COLO668 (cell line): ENCODE data around the gene DCDC2C.
A peak's percentile ranks its signal among the peaks of the same experiment; 100 is the strongest.

ENCODE experiments used
- DNase-seq: peaks from one replicate; lab custom pipeline; 2025; ENCODE audit not compliant: unreplicated experiment; lab: John Stamatoyannopoulos, UW

Gene DCDC2C

GRCh38 chr2:3742743-3743508, 39.6 kb downstream of the DCDC2C start:
- no peak for DNase-seq

GRCh38 chr2:3743951-3744555, 40.7 kb downstream of the DCDC2C start:
- DNase-seq = no peak

- peak; percentile 5 for DNase-seq
These were observed 42.5 kb downstream of the DCDC2C start for GRCh38 chr2:3745920-3746319.

GRCh38 chr2:3747032-3747654, 43.8 kb downstream of the DCDC2C start:
- DNase-seq = no peak

- no peak for DNase-seq
These were observed 44.5 kb downstream of the DCDC2C start for GRCh38 chr2:3747826-3748225.

- DNase-seq = no peak
These were observed 45.8 kb downstream of the DCDC2C start for GRCh38 chr2:3749201-3749600.

- DNase-seq = no peak
These were observed 47.9 kb downstream of the DCDC2C start for GRCh38 chr2:3751251-3751650.

- no peak for DNase-seq
These were observed 48.4 kb downstream of the DCDC2C start for GRCh38 chr2:3751806-3752205.

- DNase-seq = no peak
These were observed 49.0 kb downstream of the DCDC2C start for GRCh38 chr2:3752376-3752775.

- no peak for DNase-seq
These were observed 50.2 kb downstream of the DCDC2C start for GRCh38 chr2:3753561-3753960.

- DNase-seq = no peak
These were observed 50.9 kb downstream of the DCDC2C start for GRCh38 chr2:3754280-3754679.

- DNase-seq = no peak
These were observed 51.4 kb downstream of the DCDC2C start for GRCh38 chr2:3754795-3755194.

- DNase-seq = no peak
These were observed 51.9 kb downstream of the DCDC2C start for GRCh38 chr2:3755277-3755676.

- DNase-seq = peak; percentile 77
These were observed 52.9 kb downstream of the DCDC2C start for GRCh38 chr2:3756306-3756705.

- no peak for DNase-seq
These were observed 55.5 kb downstream of the DCDC2C start for GRCh38 chr2:3758906-3759305.

GRCh38 chr2:3759331-3759730, 56.0 kb downstream of the DCDC2C start:
- no peak for DNase-seq

- no peak for DNase-seq
These were observed 56.4 kb downstream of the DCDC2C start for GRCh38 chr2:3759761-3760160.

- no peak for DNase-seq
These were observed 57.9 kb downstream of the DCDC2C start for GRCh38 chr2:3761272-3761671.

- no peak for DNase-seq
These were observed 59.5 kb downstream of the DCDC2C start for GRCh38 chr2:3762771-3763447.

GRCh38 chr2:3766824-3767223, 63.4 kb downstream of the DCDC2C start:
- no peak for DNase-seq

GRCh38 chr2:3768960-3769765, 65.8 kb downstream of the DCDC2C start:
- no peak for DNase-seq
